Left hindlimb (tissue), 1 donor: Measurements from ENCODE around the gene OSCP1.
A peak's percentile ranks its signal among the peaks of the same experiment; 100 is the strongest.
"Not testable (repeated sequence)": the region's sequence is repeated elsewhere in the genome, so short reads cannot be mapped to it uniquely, and the experiment has no call there.

Source experiments
- DNase-seq: peaks from one replicate; pipeline ENCODE4 v3.0.0-alpha.2; 2018

OSCP1 gene, protein sequence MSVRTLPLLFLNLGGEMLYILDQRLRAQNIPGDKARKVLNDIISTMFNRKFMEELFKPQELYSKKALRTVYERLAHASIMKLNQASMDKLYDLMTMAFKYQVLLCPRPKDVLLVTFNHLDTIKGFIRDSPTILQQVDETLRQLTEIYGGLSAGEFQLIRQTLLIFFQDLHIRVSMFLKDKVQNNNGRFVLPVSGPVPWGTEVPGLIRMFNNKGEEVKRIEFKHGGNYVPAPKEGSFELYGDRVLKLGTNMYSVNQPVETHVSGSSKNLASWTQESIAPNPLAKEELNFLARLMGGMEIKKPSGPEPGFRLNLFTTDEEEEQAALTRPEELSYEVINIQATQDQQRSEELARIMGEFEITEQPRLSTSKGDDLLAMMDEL

GRCh38 chr1:36450270-36450918, at the start of gene OSCP1:
OSCP1 (minus strand) TSS chr1:36450451; CDS start chr1:36450369, 82 bp downstream.
- DNase-seq = peak; percentile 97

DNA sequence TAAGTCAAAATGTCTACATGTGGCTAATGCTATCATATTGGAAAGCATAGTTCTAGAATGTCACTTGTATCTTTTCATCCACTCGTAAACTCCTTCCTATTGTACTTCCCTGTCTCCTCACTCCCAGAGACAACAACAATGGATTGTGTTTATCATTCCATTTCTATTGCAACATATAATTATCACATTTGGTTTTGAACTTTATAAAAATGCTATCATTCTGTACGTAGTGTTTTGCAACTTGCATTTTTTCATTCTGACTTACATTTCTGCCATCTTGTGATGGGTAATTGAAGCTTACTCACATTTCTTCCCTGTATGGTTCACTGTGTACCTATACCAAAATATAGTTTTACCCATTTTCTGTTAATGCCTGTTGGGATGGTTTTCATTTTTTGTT, 47.0 kb upstream of the OSCP1 start:
- no peak for DNase-seq

DNA sequence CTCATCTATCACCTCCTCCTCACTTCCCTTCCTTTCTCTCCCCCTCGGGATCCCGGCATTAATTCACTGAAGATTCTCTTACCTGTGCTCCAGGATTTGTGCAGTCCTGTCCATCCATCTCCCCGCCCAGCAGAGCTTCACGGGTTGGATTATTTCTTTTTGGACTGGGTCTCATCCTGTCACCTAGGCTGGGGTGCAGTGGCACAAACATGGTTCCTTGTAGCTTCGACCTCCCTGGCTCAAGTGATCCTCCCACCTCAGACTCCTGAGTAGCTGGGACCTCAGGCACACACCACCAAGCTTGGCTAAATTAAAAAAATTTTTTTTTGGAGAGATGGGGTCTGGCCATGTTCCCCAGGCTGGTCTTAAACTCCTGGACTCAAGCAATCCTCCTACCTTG, 44.7 kb upstream of the OSCP1 start:
- DNase-seq = no peak

DNA sequence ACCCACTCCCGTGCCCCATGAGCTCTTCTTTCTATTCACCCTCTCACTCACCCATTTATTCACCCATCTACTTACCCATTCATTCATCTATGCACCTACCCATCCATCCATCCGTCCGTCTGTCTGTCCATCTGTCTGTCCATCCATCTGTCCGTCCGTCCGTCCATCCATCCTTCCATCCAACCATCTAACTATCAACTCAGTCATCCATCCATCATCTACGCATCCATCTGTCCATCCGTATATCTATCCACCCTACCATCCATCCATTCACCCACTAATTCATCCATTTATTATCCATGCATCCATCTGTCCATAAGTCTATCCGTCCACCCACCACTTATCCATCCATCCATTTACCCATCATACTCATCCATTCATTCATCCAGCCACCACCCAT, 43.3 kb upstream of the OSCP1 start:
- no peak for DNase-seq

- no peak for DNase-seq
Measured at GRCh38 chr1:36492491-36492890, 42.2 kb upstream of the OSCP1 start.

DNA sequence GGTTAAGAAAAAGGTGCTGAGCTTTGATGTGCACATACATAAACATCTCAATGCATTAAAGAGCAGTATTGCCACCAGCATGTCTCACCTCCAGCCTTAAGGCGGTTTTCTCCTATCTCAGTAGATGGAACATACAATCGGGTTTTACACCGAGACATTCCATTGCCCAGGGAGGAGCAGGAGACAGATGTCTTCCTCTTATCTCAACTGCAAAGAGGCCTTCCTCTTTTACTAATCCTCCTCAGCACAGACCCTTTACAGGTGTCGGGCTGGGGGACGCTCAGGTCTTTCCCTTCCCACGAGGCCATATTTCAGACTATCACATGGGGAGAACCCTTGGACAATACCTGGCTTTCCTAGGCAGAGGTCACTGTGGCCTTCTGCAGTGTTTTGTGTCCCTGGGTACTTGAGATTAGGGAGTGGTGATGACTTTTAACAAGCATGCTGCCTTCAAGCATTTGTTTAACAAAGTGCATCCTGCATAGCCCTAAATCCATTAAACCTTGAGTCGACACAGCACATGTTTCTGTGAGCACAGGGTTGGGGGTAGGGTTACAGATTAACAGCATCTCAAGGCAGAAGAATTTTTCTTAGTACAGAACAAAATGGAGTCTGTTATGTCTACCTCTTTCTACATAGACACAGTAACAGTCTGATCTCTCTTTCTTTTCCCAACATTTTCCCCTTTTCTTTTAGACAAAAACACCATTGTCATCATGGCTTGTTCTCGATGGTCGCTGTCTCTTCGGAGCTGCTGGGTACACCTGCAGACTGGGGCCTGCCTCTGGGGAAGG, 39.2 kb upstream of the OSCP1 start:
- DNase-seq = not testable (repeated sequence)

DNA sequence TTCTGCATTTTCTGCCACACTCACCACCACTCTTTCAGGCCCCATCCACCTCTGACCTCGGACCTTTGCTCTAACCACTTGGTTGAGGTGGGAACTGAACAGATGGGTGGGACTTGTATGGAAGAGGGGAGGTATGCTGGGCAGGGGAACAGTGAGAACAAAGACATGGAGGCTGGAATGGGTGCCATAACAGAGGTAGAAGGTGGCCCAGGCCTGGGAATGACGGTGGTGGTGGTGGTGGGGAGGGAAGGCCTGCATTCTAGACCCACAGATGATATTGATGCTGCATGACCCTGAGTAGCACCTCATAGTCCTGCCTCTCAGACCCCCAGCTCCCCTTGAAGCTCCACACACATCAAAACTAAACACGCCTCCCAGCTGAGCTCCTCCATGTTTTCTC, 37.7 kb upstream of the OSCP1 start:
- no peak for DNase-seq

DNA sequence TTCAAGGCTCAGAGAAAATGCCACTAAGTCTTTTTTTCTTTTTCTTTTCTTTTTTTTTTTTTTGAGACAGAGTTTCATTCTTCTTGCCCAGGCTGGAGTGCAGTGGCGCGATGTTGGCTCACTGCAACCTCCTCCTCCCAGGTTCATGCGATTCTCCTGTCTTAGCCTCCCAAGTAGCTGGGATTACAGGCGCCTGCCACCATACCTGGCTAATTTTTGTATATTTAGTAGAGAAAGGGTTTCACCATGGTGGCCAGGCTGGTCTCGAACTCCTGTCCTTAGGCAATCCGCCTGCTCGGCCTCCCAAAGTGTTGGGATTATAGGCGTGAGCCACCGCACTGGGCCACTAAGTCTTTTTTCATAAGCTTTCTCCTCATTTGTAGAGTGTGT, 37.1 kb upstream of the OSCP1 start:
- DNase-seq = not testable (repeated sequence)

DNA sequence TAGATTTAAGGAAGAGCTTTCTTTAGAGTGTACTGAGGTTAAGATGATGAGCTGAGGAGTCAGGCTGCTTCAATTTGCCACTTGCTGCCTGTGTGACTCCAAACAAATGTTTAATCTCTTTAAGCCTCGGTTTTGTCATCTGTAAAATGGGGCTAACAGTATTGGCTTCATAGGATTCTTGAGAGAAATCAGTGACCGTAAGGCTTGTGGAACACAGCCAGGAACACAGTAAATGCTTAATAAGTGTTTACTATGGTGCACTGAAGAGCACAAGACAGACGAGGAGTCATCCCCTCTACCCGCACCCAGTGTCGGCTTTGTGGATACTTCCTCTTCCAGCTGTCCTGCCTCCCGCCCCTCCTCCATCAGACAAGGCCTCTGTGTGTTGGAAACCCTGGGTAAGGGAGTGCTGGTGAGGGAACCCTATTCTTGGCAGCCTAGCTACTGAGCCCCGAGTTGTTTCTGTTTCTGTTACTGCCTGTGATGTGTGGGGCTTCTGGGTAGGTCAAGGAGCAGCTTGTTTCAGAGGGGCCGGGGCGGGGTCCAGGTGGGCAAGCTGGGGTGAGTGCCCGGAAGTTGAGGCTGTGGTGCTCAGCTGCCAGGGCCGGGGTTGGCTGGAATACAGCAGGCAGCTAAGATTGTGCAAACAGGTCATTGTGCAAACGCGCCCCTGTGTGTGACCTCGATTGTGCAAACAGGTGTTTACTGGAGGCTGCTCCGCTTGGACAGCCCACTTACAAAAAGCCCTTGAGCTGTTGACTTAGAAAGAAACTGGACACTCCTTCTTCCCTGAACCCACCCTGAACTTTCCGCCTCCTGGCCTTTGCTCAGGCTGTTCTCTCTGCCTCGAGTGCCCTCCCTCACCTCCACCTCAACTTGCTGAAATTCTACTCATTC, 36.4 kb upstream of the OSCP1 start:
- DNase-seq = no peak

GRCh38 chr1:36486093-36486438, 35.8 kb upstream of the OSCP1 start:
- no peak for DNase-seq

DNA sequence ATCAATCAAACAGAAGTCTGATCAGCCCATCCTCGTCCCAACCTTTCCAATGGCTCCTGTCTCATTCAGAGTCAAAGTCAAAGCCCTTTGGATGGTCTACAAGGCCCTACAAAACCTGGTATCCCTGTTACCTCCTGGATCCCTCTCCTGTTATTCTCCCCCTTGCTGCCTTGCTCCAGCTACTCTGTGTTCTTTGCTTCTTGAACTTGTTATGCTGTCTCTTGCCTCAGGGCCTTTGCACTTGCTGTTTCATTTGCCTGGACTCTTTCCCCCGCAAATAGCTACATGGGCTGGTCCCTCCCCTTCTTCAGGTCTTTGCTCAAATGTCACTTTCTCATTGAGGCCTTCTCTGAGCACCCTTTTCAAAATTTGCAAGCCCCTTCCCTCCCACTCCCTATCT, 33.8 kb upstream of the OSCP1 start:
- no peak for DNase-seq

DNA sequence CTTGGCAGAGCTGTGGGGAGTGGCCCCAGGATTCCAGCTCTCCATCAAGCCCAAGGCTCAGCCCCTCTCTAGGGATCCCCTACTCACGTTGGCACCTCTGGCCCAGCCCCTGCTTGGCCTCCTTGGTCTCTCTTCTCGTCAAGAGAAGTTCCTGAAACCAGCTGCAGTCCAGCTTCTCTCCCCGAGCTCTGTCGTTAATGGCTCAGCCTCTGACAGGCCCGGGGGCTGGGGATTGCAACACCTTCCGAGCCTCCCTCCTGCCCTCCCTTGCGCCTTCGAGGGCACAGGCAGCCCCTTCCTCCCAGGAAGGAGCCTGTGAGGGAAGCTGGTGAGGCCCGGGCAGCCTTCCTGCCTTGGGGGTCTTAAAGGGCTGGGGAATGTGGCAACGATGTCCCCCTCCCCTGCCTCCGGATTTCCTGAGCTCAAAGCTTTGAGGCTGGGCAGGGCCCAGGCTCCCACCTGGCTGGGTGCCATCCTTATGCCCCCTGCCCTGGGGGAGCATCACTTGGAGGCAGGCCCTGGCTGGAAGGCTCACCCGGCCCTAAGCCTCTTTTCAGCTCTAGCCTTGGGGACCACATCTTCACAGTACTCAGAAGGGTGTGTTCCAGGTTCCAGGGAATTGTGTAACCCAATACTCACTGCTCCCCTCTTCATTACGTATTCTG, 32.6 kb upstream of the OSCP1 start, which contains the start of gene CSF3R:
CSF3R (minus strand) TSS at position 190 of the 665 bp plus-strand sequence. CDS start 3,417 bp downstream, outside the sequence.
- no peak for DNase-seq

DNA sequence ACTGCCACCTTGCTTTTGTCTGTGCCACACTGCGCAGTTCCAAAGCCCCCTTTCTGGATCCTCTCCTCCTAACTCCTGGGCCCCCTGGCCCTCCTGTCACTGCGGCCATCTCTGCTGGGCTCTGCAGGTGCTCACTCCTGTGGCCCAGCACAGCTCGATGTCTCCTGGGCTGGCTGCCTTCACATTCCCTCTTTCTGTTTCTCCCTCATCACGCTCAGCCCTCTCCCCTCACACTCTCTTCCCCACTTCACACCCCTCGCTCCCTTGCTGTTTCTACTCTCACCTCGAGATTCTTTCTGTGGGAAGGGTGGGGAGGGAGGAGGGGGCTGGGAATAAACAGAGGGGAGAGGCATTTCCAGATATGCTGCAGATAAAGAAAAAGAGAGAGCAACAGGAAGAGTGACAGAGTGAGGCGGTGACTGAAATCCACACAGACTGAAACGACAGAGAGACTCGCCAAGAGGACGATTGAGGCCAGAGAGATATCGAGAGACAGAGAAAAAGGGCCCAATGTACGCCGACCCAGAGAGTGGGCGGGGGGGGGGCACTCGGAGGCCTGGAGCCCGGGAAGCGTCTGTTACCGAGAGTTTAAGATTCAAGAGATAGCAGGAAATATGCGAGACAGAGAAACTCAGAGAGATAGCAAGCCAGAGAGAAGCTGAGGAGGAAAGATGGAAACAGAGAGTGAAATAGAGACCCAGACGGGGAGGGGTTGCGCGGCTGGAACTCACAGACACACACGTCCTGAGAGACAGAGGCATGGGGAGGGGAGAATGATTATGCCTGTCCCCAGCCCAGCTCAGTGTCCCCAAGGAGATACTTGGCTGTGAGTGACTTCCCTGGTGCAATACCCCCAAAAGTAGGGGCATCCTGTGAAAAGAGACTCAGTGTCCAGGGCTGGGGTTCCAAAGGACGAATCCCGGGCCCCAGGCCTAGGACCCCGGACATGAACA, 31.8 kb upstream of the OSCP1 start:
- DNase-seq = no peak

- no peak for DNase-seq
Measured at GRCh38 chr1:36481091-36481490, 30.8 kb upstream of the OSCP1 start.

DNA sequence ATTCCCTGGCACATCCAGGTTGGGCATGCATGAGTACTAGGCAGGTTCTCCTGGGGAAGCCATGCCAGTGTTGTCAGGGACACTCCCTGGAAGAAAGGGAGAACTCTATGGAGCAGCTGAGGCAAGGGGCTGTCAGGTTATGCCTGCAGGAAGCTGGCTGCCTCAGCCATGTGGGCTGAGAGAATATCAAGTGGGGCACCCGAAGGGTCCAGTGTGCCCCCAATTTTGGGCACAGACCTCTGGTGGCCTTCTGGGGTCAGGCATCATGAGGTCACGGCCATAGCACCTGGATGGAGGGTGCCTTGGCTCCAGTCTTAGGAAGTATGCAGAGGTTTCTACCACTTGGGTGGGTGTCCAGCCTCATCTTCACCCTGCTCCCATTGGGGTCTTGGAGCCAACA, 29.9 kb upstream of the OSCP1 start:
- DNase-seq = no peak

DNA sequence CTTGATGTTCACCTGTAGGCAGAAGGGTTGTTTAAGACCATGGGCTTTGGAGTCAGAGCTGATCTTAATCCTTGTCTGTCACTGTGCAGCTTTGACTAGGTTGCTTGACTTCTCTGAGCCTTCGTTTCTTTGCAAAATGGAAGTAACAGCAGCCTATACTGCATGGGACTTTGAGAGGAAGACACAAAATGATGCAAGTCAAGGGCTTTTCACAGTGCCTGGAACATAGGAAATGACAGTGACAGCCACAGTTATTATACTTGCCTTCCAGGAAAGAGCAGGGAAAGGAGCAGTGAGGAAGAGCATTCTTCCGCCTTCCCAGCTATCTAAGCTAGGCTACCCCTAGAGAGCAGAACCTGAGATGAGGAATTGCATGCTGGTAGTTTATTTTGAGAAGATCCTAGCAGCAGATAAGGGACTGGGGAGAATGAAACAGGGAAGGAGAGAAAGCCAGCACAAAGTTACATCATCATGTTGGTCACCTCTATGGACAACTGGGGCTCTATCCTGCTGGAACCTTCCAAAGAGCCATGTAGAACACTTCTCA, 29.3 kb upstream of the OSCP1 start:
- no peak for DNase-seq

DNA sequence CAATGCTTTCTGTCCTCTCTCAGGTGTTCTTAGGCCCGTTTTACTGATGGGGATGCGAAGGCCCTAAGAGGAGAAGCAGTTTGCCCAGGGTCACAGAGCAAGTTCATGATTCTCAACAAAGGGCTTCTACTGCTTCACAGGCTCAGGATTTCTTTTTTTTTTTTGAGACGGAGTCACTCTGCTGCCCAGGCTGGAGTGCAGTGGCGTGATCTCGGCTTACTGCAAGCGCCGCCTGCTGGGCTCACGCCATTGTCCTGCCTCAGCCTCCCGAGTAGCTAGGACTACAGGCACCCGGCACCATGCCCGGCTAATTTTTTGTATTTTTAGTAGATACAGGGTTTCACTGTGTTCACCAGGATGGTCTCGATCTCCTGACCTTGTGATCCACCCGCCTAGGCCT, 27.4 kb upstream of the OSCP1 start:
- DNase-seq = not testable (repeated sequence)

DNA sequence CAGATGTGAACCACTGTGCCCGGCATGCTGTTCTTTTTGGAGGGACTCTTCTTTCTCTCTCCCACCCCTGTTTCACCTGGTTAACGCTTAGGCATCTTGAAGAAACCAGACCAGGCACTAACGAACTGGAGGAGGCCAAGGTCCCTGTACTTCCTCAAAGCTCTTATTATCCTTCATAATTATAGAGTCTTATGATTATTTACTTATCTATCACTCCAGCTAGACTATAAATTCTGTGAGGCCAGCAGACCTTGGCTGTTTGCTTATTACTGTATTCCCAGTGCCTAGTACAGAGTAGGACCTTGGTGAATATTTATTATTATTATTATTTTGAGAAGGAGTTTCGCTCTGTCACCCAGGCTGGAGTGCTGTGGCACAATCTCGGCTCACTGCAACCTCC, 26.7 kb upstream of the OSCP1 start:
- DNase-seq = no peak

DNA sequence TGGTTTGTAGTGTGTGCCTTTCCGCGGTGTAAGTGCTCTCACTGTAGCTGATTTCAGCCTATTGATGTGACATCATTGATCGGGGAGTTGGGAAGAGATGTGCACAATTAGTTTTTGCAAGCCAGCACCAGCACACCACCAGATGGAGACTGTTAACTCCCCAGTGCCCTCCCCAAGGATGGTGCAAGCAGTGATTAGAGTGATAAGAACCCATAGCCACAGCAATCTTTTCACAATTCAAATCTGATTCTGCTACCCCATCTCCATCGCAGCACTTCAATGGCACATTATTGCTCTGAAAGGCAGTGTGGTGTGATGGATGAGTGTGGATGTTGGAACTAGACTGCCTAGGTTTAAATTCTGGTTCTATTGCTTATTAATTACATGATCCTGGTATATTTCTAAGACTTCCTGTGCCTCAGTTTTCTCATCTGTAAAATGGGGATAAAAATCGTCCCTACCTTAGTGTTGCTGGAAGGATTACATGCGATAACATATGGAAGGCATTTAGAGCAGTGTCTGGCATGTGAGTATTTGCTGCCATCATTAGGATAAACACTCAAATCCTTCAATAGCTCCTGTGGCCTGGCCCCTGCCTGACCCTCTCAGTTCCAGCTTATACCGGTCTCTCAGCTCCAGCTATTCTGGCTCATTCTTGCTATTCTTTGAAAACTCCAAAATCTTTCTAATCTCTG, 25.8 kb upstream of the OSCP1 start:
- DNase-seq = no peak

- no peak for DNase-seq
Measured at GRCh38 chr1:36475341-36475740, 25.1 kb upstream of the OSCP1 start.
